ENCODE data around the gene ALDH16A1.

- TF ChIP-seq CTCF (IDR thresholded peaks at IDR 0.05; ENCODE audit: poor library complexity) = no peak
- no peak for TF ChIP-seq EZH2phosphoT487 (IDR thresholded peaks at IDR 0.05; ENCODE audit: low read depth, severe bottlenecking, unreplicated experiment)
Measured at GRCh38 chr19:49515767-49516166, 62.7 kb downstream of the ALDH16A1 start.
